HepG2 (cell line): Measurements from ENCODE around the gene MPZL3. TPM values are rescaled to one million over a fixed set of nuclear protein-coding genes. Genes with fewer than 3 reads are reported as not detected.

Source experiments
- DR1 ChIP-seq: sonication (generic); formaldehyde crosslinking; IDR thresholded peaks from 2 replicates; pipeline ENCODE4 v1.8.0; 2021; ENCODE audit warnings: mild to moderate bottlenecking, missing genetic modification reagents, inconsistent platforms
- FOXC1 ChIP-seq: sonication (generic); formaldehyde crosslinking; IDR thresholded peaks from 2 replicates; pipeline ENCODE4 v1.8.0; 2022; ENCODE audit warnings: mild to moderate bottlenecking, missing genetic modification reagents, borderline replicate concordance
- GFI1 ChIP-seq: sonication (generic); formaldehyde crosslinking; IDR thresholded peaks from 2 replicates; pipeline ENCODE4 v1.5.0; 2020; ENCODE audit warnings: missing genetic modification reagents, mild to moderate bottlenecking, borderline replicate concordance
- MAZ ChIP-seq, 2 experiments: sonication (generic) in 1 of 2; formaldehyde crosslinking in 1 of 2; IDR thresholded peaks; 2 replicates each; pipeline versions ENCODE4 v1.5.0 to v1.6.1; 2012 to 2020; ENCODE audit warnings: low read depth in 2 of 2, mild to moderate bottlenecking in 2 of 2, borderline replicate concordance in 1 of 2, improper control_type of control experiment in 1 of 2, low read length in 1 of 2, missing genetic modification reagents in 1 of 2, moderate library complexity in 1 of 2
- MXI1 ChIP-seq: IDR thresholded peaks from 3 replicates; pipeline ENCODE4 v1.6.1; 2012; ENCODE audit warnings: low read depth, low read length, inconsistent platforms, borderline replicate concordance
- RBFOX2 ChIP-seq: fragments of 200-400 bp; formaldehyde crosslinking; IDR thresholded peaks from 2 replicates; pipeline ENCODE4 v1.6.1; 2017; ENCODE audit warnings: low read depth, mild to moderate bottlenecking, low read length
- SPEN ChIP-seq: sonication (generic); formaldehyde crosslinking; IDR thresholded peaks from 2 replicates; pipeline ENCODE4 v1.5.1; 2020; ENCODE audit warnings: low read depth, mild to moderate bottlenecking, missing genetic modification reagents
- THAP11 ChIP-seq: IDR thresholded peaks from 2 replicates; pipeline ENCODE4 v1.6.1; 2016; ENCODE audit warnings: missing biosample characterization, missing genetic modification reagents
- WIZ ChIP-seq: sonication (generic); formaldehyde crosslinking; IDR thresholded peaks from 2 replicates; pipeline ENCODE4 v1.5.1; 2020; ENCODE audit warnings: mild to moderate bottlenecking, missing genetic modification reagents
- XRCC5 ChIP-seq: fragments of 200-400 bp; formaldehyde crosslinking; optimal IDR thresholded peaks from 2 replicates; pipeline ENCODE3; 2017; ENCODE audit warnings: mild to moderate bottlenecking, low read length
- ZBTB20 ChIP-seq: sonication (generic); formaldehyde crosslinking; IDR thresholded peaks from 2 replicates; pipeline ENCODE4 v1.8.1; 2023; ENCODE audit warnings: missing genetic modification reagents, low read depth, mild to moderate bottlenecking, borderline replicate concordance
- ZNF292 ChIP-seq: sonication (generic); formaldehyde crosslinking; IDR thresholded peaks from 2 replicates; pipeline ENCODE4 v1.8.1; 2022; ENCODE audit warnings: mild to moderate bottlenecking, low read depth, missing genetic modification reagents, borderline replicate concordance
- ZNF616 ChIP-seq: sonication (generic); formaldehyde crosslinking; IDR thresholded peaks from 2 replicates; pipeline ENCODE4 v1.5.0; 2020; ENCODE audit warnings: low read depth, mild to moderate bottlenecking, missing genetic modification reagents
- ZNF619 ChIP-seq: sonication (generic); formaldehyde crosslinking; IDR thresholded peaks from 2 replicates; pipeline ENCODE4 v1.4.0; 2020; ENCODE audit warnings: mild to moderate bottlenecking, missing genetic modification reagents
- ZNF772 ChIP-seq: sonication (generic); formaldehyde crosslinking; IDR thresholded peaks from 2 replicates; pipeline ENCODE4 v1.5.0; 2020; ENCODE audit warnings: mild to moderate bottlenecking, missing genetic modification reagents
- polyA plus RNA-seq, 8 experiments: library from polyadenylated mRNA; depleted of rRNA in 3 of 8; stranded (reverse) in 7 of 8; unstranded in 1 of 8; fragments of >200 nt; fragmentation: Illumina TruSeq in 4 of 8; extraction: Trizol in 4 of 8; gene quantifications; 2 replicates each; pipeline versions ENCODE4 v1.2.1 to v1.2.3, GENCODE V29; 2011 to 2016; ENCODE audit warnings: low read depth in 4 of 8, missing spikeins in 1 of 8, mixed read lengths in 1 of 8; ENCODE audit not compliant: insufficient read depth in 1 of 8
- total RNA-seq, 5 experiments: library from RNA; depleted of rRNA; stranded (reverse); fragments of >200 nt; fragmentation: Illumina TruSeq; extraction: Trizol; gene quantifications; 2 replicates each; pipeline ENCODE4 v1.2.3, GENCODE V29; 2016; ENCODE audit warnings: low read depth in 1 of 5
- TF ChIP-seq, protein P1 (sequence below): sonication (generic); formaldehyde crosslinking; IDR thresholded peaks from 2 replicates; pipeline ENCODE4 v1.5.0; 2020; ENCODE audit warnings: mild to moderate bottlenecking, missing genetic modification reagents
- TF ChIP-seq, protein P2 (sequence below): sonication (generic); formaldehyde crosslinking; IDR thresholded peaks from 2 replicates; pipeline ENCODE4 v1.5.1; 2020; ENCODE audit warnings: mild to moderate bottlenecking, missing genetic modification reagents
- TF ChIP-seq, protein P3 (sequence below): sonication (generic); formaldehyde crosslinking; conservative IDR thresholded peaks from 2 replicates; pipeline ENCODE4 v1.4.0; 2020; ENCODE audit warnings: mild to moderate bottlenecking, missing genetic modification reagents, moderate library complexity

Gene MPZL3
- total and polyA plus RNA-seq, 2 of the 13 experiments (the other 11 are each of a cell fraction or from before 2014, with no cell fraction given), result 5.3 to 9.3 TPM

DNA sequence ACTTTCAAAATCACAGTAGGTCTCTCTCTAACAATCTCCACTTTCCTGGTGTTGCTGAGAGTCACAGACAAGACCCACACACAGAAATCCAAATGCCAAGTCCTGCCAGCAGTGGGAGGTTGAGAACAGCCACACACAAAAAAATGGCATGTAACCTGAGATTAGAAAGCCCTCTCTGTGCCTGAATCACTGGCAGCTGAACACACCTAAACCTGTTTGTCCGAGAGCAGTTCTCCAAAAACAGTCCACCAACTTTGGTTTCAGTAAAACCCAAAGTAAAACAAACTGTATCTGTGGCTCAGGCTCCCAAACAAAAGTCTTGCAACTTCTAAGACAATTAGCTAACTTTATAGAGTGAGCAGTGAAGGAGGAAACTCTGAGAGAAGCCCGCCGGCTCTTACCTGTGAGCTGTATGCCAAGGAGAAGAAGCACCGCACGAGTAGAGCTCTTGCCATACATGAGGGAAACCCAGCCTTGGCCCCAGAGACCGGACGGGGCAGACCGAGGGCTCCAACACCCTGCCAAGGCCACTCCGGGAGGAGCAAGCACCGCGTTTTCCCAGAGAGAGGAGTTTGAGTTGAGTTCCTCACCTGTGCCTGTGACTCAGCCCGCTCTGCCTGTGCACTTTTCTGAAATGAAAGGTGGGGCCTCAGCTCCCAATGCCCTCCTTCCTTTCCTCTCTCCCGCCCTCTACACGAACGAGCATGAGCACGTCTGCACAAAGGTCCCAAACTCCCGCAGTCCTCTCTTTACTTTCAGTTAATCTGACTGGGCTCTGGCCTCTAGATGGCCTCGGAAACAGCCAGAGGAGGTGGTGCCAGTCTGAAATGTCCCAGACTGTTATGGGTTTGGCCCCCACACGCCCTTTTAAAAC is 11.8 kb upstream of the MPZL3 start, which contains the start of gene MPZL2 (continued):
- TF ChIP-seq, protein P1, sequence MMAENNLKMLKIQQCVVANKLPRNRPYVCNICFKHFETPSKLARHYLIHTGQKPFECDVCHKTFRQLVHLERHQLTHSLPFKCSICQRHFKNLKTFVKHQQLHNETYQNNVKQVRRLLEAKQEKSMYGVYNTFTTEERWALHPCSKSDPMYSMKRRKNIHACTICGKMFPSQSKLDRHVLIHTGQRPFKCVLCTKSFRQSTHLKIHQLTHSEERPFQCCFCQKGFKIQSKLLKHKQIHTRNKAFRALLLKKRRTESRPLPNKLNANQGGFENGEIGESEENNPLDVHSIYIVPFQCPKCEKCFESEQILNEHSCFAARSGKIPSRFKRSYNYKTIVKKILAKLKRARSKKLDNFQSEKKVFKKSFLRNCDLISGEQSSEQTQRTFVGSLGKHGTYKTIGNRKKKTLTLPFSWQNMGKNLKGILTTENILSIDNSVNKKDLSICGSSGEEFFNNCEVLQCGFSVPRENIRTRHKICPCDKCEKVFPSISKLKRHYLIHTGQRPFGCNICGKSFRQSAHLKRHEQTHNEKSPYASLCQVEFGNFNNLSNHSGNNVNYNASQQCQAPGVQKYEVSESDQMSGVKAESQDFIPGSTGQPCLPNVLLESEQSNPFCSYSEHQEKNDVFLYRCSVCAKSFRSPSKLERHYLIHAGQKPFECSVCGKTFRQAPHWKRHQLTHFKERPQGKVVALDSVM (CRISPR knock-in tag), result peak; percentile 11; the same call in 1 of the 2 replicates
- TF ChIP-seq ZNF772 (CRISPR knock-in tag) (0 out of 2 replicates have a peak, but pooled peaks have one; percentile 49), MAZ (IDR thresholded peaks at IDR 0.05; ENCODE audit: borderline replicate concordance, low read depth, low read length) (no peak), MAZ (CRISPR knock-in tag; IDR thresholded peaks at IDR 0.05; ENCODE audit: low read depth) (peak; percentile 62; the same call in 1 of the 2 replicates), WIZ (CRISPR knock-in tag) (0 out of 2 replicates have a peak, but pooled peaks have one; percentile 38), THAP11 (CRISPR knock-in tag) (no peak), ZBTB20 (peak; percentile 17; the same call in 1 of the 2 replicates), ZNF619 (CRISPR knock-in tag) (peak; percentile 40; the same call in 1 of the 2 replicates), RBFOX2 (0 out of 2 replicates have a peak, but pooled peaks have one; percentile 40), SPEN (CRISPR knock-in tag) (peak; percentile 24; the same call in 1 of the 2 replicates), MXI1 (peak; percentile 47; the same call in 1 of the 3 replicates), GFI1 (CRISPR knock-in tag) (peak; percentile 38; the same call in 1 of the 2 replicates), DR1 (0 out of 2 replicates have a peak, but pooled peaks have one; percentile 14), FOXC1 (CRISPR knock-in tag) (no peak), ZNF616 (CRISPR knock-in tag) (no peak), XRCC5 (peak; percentile 75), ZNF292 (CRISPR knock-in tag) (peak; percentile 81; the same call in 1 of the 2 replicates)
- TF ChIP-seq, protein P2, sequence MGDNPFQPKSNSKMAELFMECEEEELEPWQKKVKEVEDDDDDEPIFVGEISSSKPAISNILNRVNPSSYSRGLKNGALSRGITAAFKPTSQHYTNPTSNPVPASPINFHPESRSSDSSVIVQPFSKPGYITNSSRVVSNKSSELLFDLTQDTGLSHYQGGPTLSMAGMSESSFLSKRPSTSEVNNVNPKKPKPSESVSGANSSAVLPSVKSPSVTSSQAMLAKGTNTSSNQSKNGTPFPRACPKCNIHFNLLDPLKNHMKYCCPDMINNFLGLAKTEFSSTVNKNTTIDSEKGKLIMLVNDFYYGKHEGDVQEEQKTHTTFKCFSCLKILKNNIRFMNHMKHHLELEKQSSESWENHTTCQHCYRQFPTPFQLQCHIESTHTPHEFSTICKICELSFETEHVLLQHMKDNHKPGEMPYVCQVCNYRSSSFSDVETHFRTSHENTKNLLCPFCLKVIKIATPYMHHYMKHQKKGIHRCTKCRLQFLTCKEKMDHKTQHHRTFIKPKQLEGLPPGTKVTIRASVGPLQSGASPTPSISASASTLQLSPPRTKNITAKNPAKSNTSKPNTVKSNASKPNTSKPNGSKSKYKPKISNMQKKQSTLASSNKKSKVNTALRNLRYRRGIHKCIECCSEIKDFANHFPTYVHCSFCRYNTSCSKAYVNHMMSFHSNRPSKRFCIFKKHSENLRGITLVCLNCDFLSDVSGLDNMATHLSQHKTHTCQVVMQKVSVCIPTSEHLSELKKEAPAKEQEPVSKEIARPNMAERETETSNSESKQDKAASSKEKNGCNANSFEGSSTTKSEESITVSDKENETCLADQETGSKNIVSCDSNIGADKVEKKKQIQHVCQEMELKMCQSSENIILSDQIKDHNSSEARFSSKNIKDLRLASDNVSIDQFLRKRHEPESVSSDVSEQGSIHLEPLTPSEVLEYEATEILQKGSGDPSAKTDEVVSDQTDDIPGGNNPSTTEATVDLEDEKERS (CRISPR knock-in tag), result 0 out of 2 replicates have a peak, but pooled peaks have one; percentile 24
- TF ChIP-seq, protein P3, sequence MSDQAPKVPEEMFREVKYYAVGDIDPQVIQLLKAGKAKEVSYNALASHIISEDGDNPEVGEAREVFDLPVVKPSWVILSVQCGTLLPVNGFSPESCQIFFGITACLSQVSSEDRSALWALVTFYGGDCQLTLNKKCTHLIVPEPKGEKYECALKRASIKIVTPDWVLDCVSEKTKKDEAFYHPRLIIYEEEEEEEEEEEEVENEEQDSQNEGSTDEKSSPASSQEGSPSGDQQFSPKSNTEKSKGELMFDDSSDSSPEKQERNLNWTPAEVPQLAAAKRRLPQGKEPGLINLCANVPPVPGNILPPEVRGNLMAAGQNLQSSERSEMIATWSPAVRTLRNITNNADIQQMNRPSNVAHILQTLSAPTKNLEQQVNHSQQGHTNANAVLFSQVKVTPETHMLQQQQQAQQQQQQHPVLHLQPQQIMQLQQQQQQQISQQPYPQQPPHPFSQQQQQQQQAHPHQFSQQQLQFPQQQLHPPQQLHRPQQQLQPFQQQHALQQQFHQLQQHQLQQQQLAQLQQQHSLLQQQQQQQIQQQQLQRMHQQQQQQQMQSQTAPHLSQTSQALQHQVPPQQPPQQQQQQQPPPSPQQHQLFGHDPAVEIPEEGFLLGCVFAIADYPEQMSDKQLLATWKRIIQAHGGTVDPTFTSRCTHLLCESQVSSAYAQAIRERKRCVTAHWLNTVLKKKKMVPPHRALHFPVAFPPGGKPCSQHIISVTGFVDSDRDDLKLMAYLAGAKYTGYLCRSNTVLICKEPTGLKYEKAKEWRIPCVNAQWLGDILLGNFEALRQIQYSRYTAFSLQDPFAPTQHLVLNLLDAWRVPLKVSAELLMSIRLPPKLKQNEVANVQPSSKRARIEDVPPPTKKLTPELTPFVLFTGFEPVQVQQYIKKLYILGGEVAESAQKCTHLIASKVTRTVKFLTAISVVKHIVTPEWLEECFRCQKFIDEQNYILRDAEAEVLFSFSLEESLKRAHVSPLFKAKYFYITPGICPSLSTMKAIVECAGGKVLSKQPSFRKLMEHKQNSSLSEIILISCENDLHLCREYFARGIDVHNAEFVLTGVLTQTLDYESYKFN (CRISPR knock-in tag), result peak; percentile 53
